Neutrophil (primary cell): ENCODE results near the gene HTR3D.

ENCODE experiments used
- H3K27ac ChIP-seq: fragments of 200-600 bp; sonication (generic); 2 replicates; pipeline ENCODE4 v1.5.1; 2016; ENCODE audit warnings: mild to moderate bottlenecking, moderate library complexity
- H3K27me3 ChIP-seq: fragments of 200-600 bp; sonication (generic); 2 replicates; pipeline ENCODE4 v1.6.0; 2016; ENCODE audit warnings: mild to moderate bottlenecking
- H3K36me3 ChIP-seq: fragments of 200-600 bp; sonication (generic); 2 replicates; pipeline ENCODE4 v1.5.1; 2017
- H3K4me1 ChIP-seq, 2 experiments: fragments of 200-600 bp in 1 of 2; sonication (generic) in 1 of 2; 1 replicate in 1 of 2; 2 replicates in 1 of 2; pipeline versions ENCODE4 v1.5.1 to v1.6.1; 2013 to 2016; ENCODE audit warnings: low read depth in 1 of 2, low read length in 1 of 2, mild to moderate bottlenecking in 1 of 2, moderate library complexity in 1 of 2; ENCODE audit not compliant: control insufficient read depth in 1 of 2, insufficient read depth in 1 of 2
- H3K4me3 ChIP-seq, 2 experiments: fragments of 200-600 bp in 1 of 2; sonication (generic) in 1 of 2; 1 replicate in 1 of 2; 2 replicates in 1 of 2; pipeline ENCODE4 v1.5.1; 2013 to 2016; ENCODE audit warnings: low read depth in 1 of 2, low read length in 1 of 2, mild to moderate bottlenecking in 1 of 2, moderate library complexity in 1 of 2
- H3K9me3 ChIP-seq: fragments of 200-600 bp; sonication (generic); 2 replicates; pipeline ENCODE4 v1.5.1; 2016
- TF ChIP-seq, protein P1 (sequence below): fragments of 200-600 bp; sonication (generic); IDR thresholded peaks from 2 replicates; pipeline ENCODE4 v1.5.1; 2016; ENCODE audit warnings: antibody characterized with exemption

HTR3D gene

DNA sequence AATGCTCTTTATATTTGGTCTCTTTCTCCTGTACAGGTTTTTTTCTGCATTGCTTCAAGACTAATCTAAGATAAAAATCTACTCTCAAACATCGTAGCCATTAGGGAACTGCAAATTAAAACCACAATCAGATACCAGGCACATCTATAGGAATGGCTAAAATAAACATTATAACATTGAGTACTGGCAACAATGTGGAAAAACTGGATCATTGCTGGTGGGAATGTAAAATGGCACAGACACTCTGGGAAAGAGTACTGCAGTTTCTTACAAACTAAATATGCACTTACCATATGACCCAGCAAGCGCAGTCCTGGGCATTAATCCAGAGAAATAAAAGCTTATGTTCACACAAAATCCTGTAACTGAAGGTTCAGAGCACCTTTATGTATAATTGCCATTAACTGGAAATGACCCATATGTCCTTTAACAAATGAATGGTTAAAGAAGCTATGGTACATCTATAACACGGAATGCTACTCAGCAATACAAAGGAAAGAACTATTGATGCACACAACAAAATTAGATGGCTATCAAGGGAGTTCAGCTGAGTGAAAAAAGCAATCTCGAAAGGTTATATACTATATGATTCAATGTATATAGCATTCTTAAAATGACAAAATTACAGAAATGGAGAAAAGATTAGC lies 20.2 kb upstream of the HTR3D start:
- H3K36me3 ChIP-seq = peaks cover 48% of the 10 kb centered on the region

DNA sequence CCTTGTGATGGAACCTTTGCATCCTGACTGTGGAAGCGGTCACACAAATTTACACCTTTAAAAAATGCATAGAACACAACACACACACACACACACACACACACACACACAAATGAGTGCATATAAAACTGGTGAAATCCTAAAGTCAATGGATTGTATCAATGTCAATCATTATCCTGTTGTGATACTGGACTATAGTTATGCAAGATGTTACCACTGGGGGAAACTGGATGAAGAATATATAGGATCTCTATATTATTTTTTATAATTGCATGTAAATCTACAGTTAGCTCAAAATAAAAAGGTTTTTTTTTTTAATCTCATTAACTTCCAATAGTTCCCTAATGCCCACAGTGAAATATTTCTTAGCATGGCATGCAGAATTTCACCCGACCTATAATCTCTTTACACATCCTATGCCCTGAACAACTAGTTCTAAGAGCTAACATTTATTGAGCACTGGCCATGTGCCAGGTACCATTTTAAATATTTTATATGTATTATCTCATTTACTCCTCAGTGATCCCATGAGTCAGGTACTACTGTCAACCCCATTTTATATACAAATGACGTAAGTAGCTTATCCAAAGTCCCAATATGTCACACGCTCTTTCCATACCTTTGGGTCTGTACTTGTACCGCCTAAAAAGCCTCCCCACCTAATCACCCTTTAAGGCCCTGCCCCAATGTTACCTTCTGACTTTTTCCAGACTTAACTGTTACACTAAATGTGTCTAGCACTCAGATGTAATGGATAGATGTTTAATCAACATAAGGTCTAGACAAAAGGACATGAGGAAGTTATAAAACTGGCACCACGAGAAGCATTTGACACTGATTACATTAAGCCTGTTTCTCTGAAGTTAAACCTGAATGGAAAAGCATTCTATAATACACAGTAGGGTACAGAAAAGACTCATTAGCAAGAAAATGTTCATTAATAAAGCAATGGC lies 19.3 kb upstream of the HTR3D start:
- Histone ChIP-seq H3K9me3 (no peaks in the 10 kb centered on the region), H3K36me3 (peaks cover 48% of the 10 kb centered on the region), H3K27me3 (no peaks in the 10 kb centered on the region), H3K4me1 (peaks cover 13 to 18% of the 10 kb centered on the region in 2 experiments), H3K27ac (no peak overlapping the region), H3K4me3 (no peak overlapping the region)
- TF ChIP-seq, protein P1, sequence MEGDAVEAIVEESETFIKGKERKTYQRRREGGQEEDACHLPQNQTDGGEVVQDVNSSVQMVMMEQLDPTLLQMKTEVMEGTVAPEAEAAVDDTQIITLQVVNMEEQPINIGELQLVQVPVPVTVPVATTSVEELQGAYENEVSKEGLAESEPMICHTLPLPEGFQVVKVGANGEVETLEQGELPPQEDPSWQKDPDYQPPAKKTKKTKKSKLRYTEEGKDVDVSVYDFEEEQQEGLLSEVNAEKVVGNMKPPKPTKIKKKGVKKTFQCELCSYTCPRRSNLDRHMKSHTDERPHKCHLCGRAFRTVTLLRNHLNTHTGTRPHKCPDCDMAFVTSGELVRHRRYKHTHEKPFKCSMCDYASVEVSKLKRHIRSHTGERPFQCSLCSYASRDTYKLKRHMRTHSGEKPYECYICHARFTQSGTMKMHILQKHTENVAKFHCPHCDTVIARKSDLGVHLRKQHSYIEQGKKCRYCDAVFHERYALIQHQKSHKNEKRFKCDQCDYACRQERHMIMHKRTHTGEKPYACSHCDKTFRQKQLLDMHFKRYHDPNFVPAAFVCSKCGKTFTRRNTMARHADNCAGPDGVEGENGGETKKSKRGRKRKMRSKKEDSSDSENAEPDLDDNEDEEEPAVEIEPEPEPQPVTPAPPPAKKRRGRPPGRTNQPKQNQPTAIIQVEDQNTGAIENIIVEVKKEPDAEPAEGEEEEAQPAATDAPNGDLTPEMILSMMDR = no peak

More for the DNA sequence above, 20.2 kb upstream of the HTR3D start:
- no peaks in the 10 kb centered on the region for H3K27me3 ChIP-seq
- no peak overlapping the region for H3K4me3 ChIP-seq
- TF ChIP-seq, protein P1 = no peak
- no peak overlapping the region for H3K27ac ChIP-seq
- peaks cover 11 to 18% of the 10 kb centered on the region in 2 experiments for H3K4me1 ChIP-seq
- H3K9me3 ChIP-seq = no peaks in the 10 kb centered on the region

DNA sequence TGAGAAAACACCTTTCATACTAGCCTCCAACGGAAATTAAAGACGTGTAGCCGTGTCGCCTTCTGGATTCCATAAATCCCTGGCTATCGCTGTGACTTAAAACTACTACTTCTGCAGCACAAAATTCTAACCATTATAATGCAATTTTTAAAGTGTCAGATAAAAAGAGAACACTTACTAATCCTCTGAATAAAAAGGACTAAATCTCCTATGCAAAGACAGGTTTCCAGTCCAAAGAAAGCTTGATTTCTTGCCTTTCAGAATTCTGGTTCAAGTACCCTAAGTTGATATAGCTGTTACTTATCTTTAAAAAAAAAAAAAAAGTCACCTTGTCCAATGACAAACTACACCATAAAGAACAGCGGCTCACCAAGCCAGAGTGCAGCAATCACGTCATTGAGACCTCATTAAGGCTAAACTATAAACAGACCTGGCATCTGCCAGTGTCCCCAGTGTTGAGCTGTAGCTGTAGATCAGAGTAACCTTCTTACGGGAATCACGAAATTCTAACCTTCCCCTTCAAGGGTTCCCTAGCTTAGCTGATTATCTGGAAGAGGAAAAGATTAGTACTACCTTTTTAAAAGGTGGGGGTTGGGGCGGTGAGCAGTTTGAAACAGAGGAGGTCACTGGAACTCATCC lies 16.0 kb upstream of the HTR3D start:
- H3K4me3 ChIP-seq = no peak overlapping the region
- H3K27me3 ChIP-seq = no peaks in the 10 kb centered on the region
- H3K36me3 ChIP-seq = peaks cover 35% of the 10 kb centered on the region
- peaks cover 34 to 39% of the 10 kb centered on the region in 2 experiments for H3K4me1 ChIP-seq
- no peaks in the 10 kb centered on the region for H3K9me3 ChIP-seq
- H3K27ac ChIP-seq = peak overlapping the region; percentile 85
- TF ChIP-seq, protein P1 = no peak

DNA sequence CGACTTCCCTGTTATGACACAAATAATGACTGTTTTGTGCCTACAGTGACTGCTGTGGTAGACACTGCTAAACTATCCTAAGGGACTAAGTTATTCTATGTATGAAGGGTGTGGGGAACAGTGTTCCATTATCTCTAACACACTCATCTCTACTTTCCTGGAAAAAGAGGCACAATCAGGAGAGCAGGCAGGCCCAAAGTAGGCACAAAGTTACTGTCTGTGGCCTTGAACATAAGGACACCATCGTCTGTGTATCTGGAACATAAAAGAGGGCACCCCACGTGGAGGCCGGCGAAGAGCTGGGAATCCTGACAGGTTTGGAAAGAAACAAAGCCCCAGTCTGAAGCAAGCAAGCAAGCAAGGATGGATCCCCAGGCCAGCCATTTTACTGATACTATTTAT lies 15.4 kb upstream of the HTR3D start:
- Histone ChIP-seq H3K9me3 (no peaks in the 10 kb centered on the region), H3K4me3 (peak overlapping the region in 1 of 2 experiments; percentile 100), H3K27ac (peak overlapping the region; percentile 85), H3K27me3 (no peaks in the 10 kb centered on the region), H3K36me3 (peaks cover 29% of the 10 kb centered on the region), H3K4me1 (peaks cover 41 to 46% of the 10 kb centered on the region in 2 experiments)
- TF ChIP-seq, protein P1 = no peak

DNA sequence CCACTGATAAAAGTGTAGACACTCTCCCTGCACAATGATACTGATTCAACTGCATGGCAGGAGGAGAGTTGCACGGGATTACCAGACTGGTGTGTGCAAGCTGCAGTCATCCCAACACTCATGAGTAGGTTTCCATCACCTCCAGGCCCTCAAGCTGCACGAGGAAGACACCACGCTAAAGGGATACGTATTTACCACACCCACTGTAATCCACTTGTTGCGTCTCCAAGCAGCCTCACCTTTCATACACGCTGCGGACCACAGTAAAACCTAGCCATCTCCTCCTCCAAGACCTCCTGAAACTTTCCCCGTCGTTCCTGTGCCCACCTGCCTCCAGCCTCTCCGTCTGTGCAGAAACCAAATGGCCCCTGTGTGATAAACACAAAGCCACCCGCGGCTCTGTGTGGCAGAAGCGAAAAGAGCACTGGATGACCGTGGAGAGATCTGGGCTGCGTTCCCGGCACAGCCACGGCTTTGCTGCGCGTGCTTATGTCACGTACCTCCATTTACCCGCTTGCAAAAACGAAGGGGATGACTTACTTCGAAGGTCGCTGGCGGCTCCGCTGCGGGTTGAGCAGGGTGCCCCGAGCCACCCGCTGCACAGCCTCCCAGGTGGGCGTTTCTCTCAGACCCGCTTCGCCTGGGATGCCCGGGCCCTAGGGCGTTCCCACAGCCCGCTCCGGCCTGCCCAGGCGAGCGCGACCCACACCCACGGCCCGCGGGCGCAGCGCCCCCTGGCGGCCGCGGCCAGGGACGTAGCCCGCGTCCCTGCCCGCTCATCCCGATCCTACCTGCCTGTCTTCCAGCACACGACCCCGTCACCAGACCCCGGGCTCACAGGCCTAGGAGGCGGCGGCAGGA lies 14.5 kb upstream of the HTR3D start:
- H3K9me3 ChIP-seq = no peaks in the 10 kb centered on the region
- H3K27ac ChIP-seq = peak overlapping the region; percentile 85
- no peaks in the 10 kb centered on the region for H3K27me3 ChIP-seq
- H3K4me1 ChIP-seq = peaks cover 50 to 54% of the 10 kb centered on the region in 2 experiments
- TF ChIP-seq, protein P1 = peak; percentile 96
- peaks cover 20% of the 10 kb centered on the region for H3K36me3 ChIP-seq
- H3K4me3 ChIP-seq = peak overlapping the region; percentile 97 to 100
